HepG2 (cell line): ENCODE measurements around the gene SMARCA2. TPM values are rescaled to one million over a fixed set of nuclear protein-coding genes. Genes with fewer than 3 reads are reported as not detected.

Experiments
- ATAC-seq: fragments of 200-7000 bp; cut with Tn5 transposase; 3 replicates; pipeline ENCODE4 v1.9.1; 2020; ENCODE audit warnings: mild to moderate bottlenecking, moderate library complexity
- BruUV-seq: library from RNA; stranded (reverse); fragments of 400-500 nt; replicated peaks from 2 replicates; lab custom pipeline; 2021; lab: Mats Ljungman, UMichigan
- CTCF ChIA-PET: fragments of 300-600 bp; formaldehyde crosslinking; extraction: SDS; loops from one replicate; lab custom pipeline; 2021; ENCODE audit warnings: low total read pairs, inconsistent platforms, low intra/inter-chr PET ratio; lab: Yijun Ruan, JAX
- POLR2A ChIA-PET: fragments of 350-600 bp; sonication (Branson Sonifier 250); formaldehyde crosslinking; loops from one replicate; lab custom pipeline; 2020; ENCODE audit warnings: antibody characterized with exemption, inconsistent platforms; lab: Yijun Ruan, JAX
- DNase-seq: peaks from one replicate; pipeline ENCODE4 v3.0.0-alpha.2; 2015; ENCODE audit warnings: low spot score
- FAIRE-seq: peaks from 3 replicates; lab custom pipeline; 2011; peaks lifted over from hg19 to GRCh38; lab: Jason Lieb, UNC
- H2AFZ ChIP-seq: one replicate; pipeline ENCODE4 v1.6.1; 2011; ENCODE audit warnings: low read length, inconsistent platforms
- H3K27ac ChIP-seq: fragments of 300-600 bp; 3 replicates; pipeline ENCODE4 v1.8.0; 2011; ENCODE audit warnings: mixed run types, mild to moderate bottlenecking, mixed read lengths, low read length, inconsistent platforms; ENCODE audit not compliant: insufficient read depth; ENCODE audit errors: extremely low read length
- H3K27me3 ChIP-seq, 2 experiments: fragments of 200-600 bp in 1 of 2; 2 replicates in 1 of 2; 3 replicates in 1 of 2; pipeline versions ENCODE4 v1.6.0 to v1.8.0; 2011; ENCODE audit warnings: low read length in 2 of 2, mild to moderate bottlenecking in 2 of 2, moderate library complexity in 2 of 2, inconsistent platforms in 1 of 2; ENCODE audit not compliant: insufficient read depth in 2 of 2, control insufficient read depth in 1 of 2
- H3K36me3 ChIP-seq, 2 experiments: fragments of 200-600 bp in 1 of 2; replicated peaks in 1 of 2; 2 replicates in 1 of 2; 3 replicates in 1 of 2; pipeline versions ENCODE4 v1.5.1 to v1.8.0; 2011; ENCODE audit warnings: low read length in 2 of 2, inconsistent platforms in 1 of 2; ENCODE audit not compliant: insufficient read depth in 2 of 2, control insufficient read depth in 1 of 2
- H3K4me1 ChIP-seq: 2 replicates; pipeline ENCODE4 v1.5.1; 2012; ENCODE audit warnings: low read length, inconsistent platforms; ENCODE audit not compliant: insufficient read depth
- H3K4me2 ChIP-seq: 2 replicates; pipeline ENCODE4 v1.6.0; 2011; ENCODE audit warnings: low read depth, low read length, inconsistent platforms
- H3K4me3 ChIP-seq, 3 experiments: fragments of 200-600 bp in 1 of 3; sonication (generic), shearing (Covaris generic) in 1 of 3; replicated peaks in 1 of 3; 2 replicates each; pipeline ENCODE4 v1.5.1; 2011 to 2016; ENCODE audit warnings: low read length in 3 of 3, inconsistent platforms in 2 of 3, low read depth in 2 of 3, mild to moderate bottlenecking in 2 of 3, control low read depth in 1 of 3, mixed read lengths in 1 of 3; ENCODE audit not compliant: insufficient read depth in 1 of 3
- H3K79me2 ChIP-seq: one replicate; pipeline ENCODE4 v1.6.1; 2011; ENCODE audit warnings: low read length, inconsistent platforms; ENCODE audit not compliant: insufficient read depth
- H3K9ac ChIP-seq: 2 replicates; pipeline ENCODE4 v1.6.0; 2011; ENCODE audit warnings: mild to moderate bottlenecking, low read depth, low read length, inconsistent platforms; ENCODE audit not compliant: insufficient read depth
- H3K9me3 ChIP-seq: 2 replicates; pipeline ENCODE4 v1.5.1; 2012; ENCODE audit warnings: mild to moderate bottlenecking, low read length
- H4K20me1 ChIP-seq: 2 replicates; pipeline ENCODE4 v1.6.0; 2011; ENCODE audit warnings: inconsistent platforms, mild to moderate bottlenecking, low read length, moderate library complexity; ENCODE audit not compliant: insufficient read depth
- ATF4 ChIP-seq, 2 experiments: fragments of 450-650 bp in 1 of 2; sonication (generic) in 1 of 2; formaldehyde crosslinking; IDR thresholded peaks; 2 replicates each; pipeline versions ENCODE4 v1.5.0 to v1.8.0; 2020 to 2022; ENCODE audit warnings: mild to moderate bottlenecking in 1 of 2, missing genetic modification reagents in 1 of 2
- BRCA1 ChIP-seq: sonication (generic); formaldehyde crosslinking; IDR thresholded peaks from 2 replicates; pipeline ENCODE4 v1.4.0; 2020; ENCODE audit warnings: missing genetic modification reagents
- CC2D1A ChIP-seq: sonication (generic); formaldehyde crosslinking; IDR thresholded peaks from 2 replicates; pipeline ENCODE4 v1.8.1; 2023; ENCODE audit warnings: mild to moderate bottlenecking, missing genetic modification reagents
- CEBPG ChIP-seq: IDR thresholded peaks from 2 replicates; pipeline ENCODE4 v1.6.1; 2016
- CSRNP1 ChIP-seq: sonication (generic); formaldehyde crosslinking; IDR thresholded peaks from 2 replicates; pipeline ENCODE4 v1.8.1; 2023; ENCODE audit warnings: mild to moderate bottlenecking, missing genetic modification reagents
- EED ChIP-seq: sonication (generic); formaldehyde crosslinking; IDR thresholded peaks from 2 replicates; pipeline ENCODE4 v1.5.0; 2020; ENCODE audit warnings: mild to moderate bottlenecking, missing genetic modification reagents
- HCFC1 ChIP-seq: fragments of 150-350 bp; IDR thresholded peaks from 2 replicates; pipeline ENCODE4 v1.6.1; 2014; ENCODE audit warnings: low read depth, low read length
- HIVEP1 ChIP-seq: sonication (generic); formaldehyde crosslinking; IDR thresholded peaks from 2 replicates; pipeline ENCODE4 v1.4.0; 2020; ENCODE audit warnings: mild to moderate bottlenecking, missing genetic modification reagents
- HNRNPH1 ChIP-seq: fragments of 200-400 bp; formaldehyde crosslinking; optimal IDR thresholded peaks from 2 replicates; pipeline ENCODE3; 2017; ENCODE audit warnings: mild to moderate bottlenecking, low read depth, low read length
- NAIF1 ChIP-seq: sonication (generic); formaldehyde crosslinking; IDR thresholded peaks from 2 replicates; pipeline ENCODE4 v1.5.0; 2020; ENCODE audit warnings: mild to moderate bottlenecking, missing genetic modification reagents, borderline replicate concordance
- NR0B2 ChIP-seq: sonication (generic); formaldehyde crosslinking; IDR thresholded peaks from 2 replicates; pipeline ENCODE4 v1.4.0; 2020; ENCODE audit warnings: mild to moderate bottlenecking, missing genetic modification reagents
- RBFOX2 ChIP-seq: fragments of 200-400 bp; formaldehyde crosslinking; IDR thresholded peaks from 2 replicates; pipeline ENCODE4 v1.6.1; 2017; ENCODE audit warnings: low read depth, mild to moderate bottlenecking, low read length
- STAG1 ChIP-seq: sonication (generic); formaldehyde crosslinking; IDR thresholded peaks from 2 replicates; pipeline ENCODE4 v1.4.0; 2020; ENCODE audit warnings: missing genetic modification reagents
- USF2 ChIP-seq, 2 experiments: sonication (generic) in 1 of 2; formaldehyde crosslinking in 1 of 2; IDR thresholded peaks; 2 replicates each; pipeline versions ENCODE4 v1.5.1 to v1.6.1; 2011 to 2020; ENCODE audit warnings: borderline replicate concordance in 1 of 2, low read depth in 1 of 2, low read length in 1 of 2, mild to moderate bottlenecking in 1 of 2, missing genetic modification reagents in 1 of 2, moderate library complexity in 1 of 2
- ZBTB38 ChIP-seq: sonication (generic); formaldehyde crosslinking; IDR thresholded peaks from 2 replicates; pipeline ENCODE4 v1.5.1; 2020; ENCODE audit warnings: mild to moderate bottlenecking, missing genetic modification reagents
- ZNF234 ChIP-seq: sonication (generic); formaldehyde crosslinking; conservative IDR thresholded peaks from 2 replicates; pipeline ENCODE4 v1.5.1; 2020; ENCODE audit warnings: mild to moderate bottlenecking, missing genetic modification reagents
- ZNF317 ChIP-seq: sonication (generic); formaldehyde crosslinking; IDR thresholded peaks from 2 replicates; pipeline ENCODE4 v1.5.0; 2020; ENCODE audit warnings: mild to moderate bottlenecking, missing genetic modification reagents
- ZNF644 ChIP-seq: IDR thresholded peaks from 2 replicates; pipeline ENCODE4 v1.6.1; 2016; ENCODE audit warnings: low read depth
- ZSCAN12 ChIP-seq: sonication (generic); formaldehyde crosslinking; IDR thresholded peaks from 2 replicates; pipeline ENCODE4 v1.9.0; 2021; ENCODE audit warnings: mild to moderate bottlenecking, missing genetic modification reagents
- ZSCAN25 ChIP-seq: sonication (generic); formaldehyde crosslinking; IDR thresholded peaks from 2 replicates; pipeline ENCODE4 v1.8.0; 2022; ENCODE audit warnings: mild to moderate bottlenecking, missing genetic modification reagents
- WGBS: methylation state at CpG from one replicate; pipeline ENCODE4 v1.1.6; 2017; ENCODE audit warnings: low lambda C conversion rate; 5-methylcytosine and 5-hydroxymethylcytosine counted together
- in situ Hi-C: cut with HindIII; loops from 2 replicates; pipeline ENCODE4 v1.10.0; 2017; ENCODE audit warnings: low pct_unique_long_range_greater_than_20kb; ENCODE audit not compliant: extremely low pct_ligation_motif_present
- intact Hi-C: fragments of 100-400 bp; cut with micrococcal nuclease; formaldehyde crosslinking; loops from one replicate; pipeline ENCODE4 v1.10.0; 2022; ENCODE audit not compliant: unreplicated experiment
- polyA plus RNA-seq, 8 experiments: library from polyadenylated mRNA; depleted of rRNA in 3 of 8; stranded (reverse) in 7 of 8; unstranded in 1 of 8; fragments of >200 nt; fragmentation: Illumina TruSeq in 4 of 8; extraction: Trizol in 4 of 8; gene quantifications; 2 replicates each; pipeline versions ENCODE4 v1.2.1 to v1.2.3, GENCODE V29; 2011 to 2016; ENCODE audit warnings: low read depth in 4 of 8, missing spikeins in 1 of 8, mixed read lengths in 1 of 8; ENCODE audit not compliant: insufficient read depth in 1 of 8
- total RNA-seq, 5 experiments: library from RNA; depleted of rRNA; stranded (reverse); fragments of >200 nt; fragmentation: Illumina TruSeq; extraction: Trizol; gene quantifications; 2 replicates each; pipeline ENCODE4 v1.2.3, GENCODE V29; 2016; ENCODE audit warnings: low read depth in 1 of 5

Gene SMARCA2
- total and polyA plus RNA-seq, 2 of the 13 experiments (the other 11 are each of a cell fraction or from before 2014, with no cell fraction given) = 22.5 to 23.7 TPM

- ChIA-PET CTCF (no interaction called here), POLR2A (no interaction called here)
- H3K4me2 ChIP-seq = no peak overlapping the region
- no TSS peak for BruUV-seq
- no peak overlapping the region for H2AFZ ChIP-seq
- H3K4me3 ChIP-seq = no peak overlapping the region
- FAIRE-seq (no peak), DNase-seq (no peak), ATAC-seq (0 out of 3 replicates have a peak, but pooled peaks have one; percentile 28)
- intact Hi-C loops (no loop called here), in situ Hi-C loops (no loop called here)
- no peaks in the 10 kb centered on the region for H3K27me3 ChIP-seq
- H3K27ac ChIP-seq = no peak overlapping the region
- H3K9me3 ChIP-seq = no peaks in the 10 kb centered on the region
- 85% methylated on average over 2 of the region's 4 CpGs for WGBS
- H3K79me2 ChIP-seq = no peaks in the 10 kb centered on the region
- no peaks in the 10 kb centered on the region for H3K36me3 ChIP-seq
- H3K9ac ChIP-seq = no peak overlapping the region
- peaks cover 15% of the 10 kb centered on the region for H3K4me1 ChIP-seq
- no peaks in the 10 kb centered on the region for H4K20me1 ChIP-seq
- TF ChIP-seq CEBPG (CRISPR knock-in tag) (peak; percentile 58), ZNF234 (no peak), HCFC1 (no peak), STAG1 (CRISPR knock-in tag) (no peak), CSRNP1 (no peak), ZSCAN25 (CRISPR knock-in tag) (no peak), ATF4 (CRISPR knock-in tag; IDR thresholded peaks at IDR 0.05) (peak in 1 of 2 experiments; percentile 91; a peak in 2 of 4 replicates), HIVEP1 (CRISPR knock-in tag) (no peak), HNRNPH1 (no peak), RBFOX2 (no peak), ZBTB38 (CRISPR knock-in tag) (no peak), ZSCAN12 (CRISPR knock-in tag) (no peak), NAIF1 (CRISPR knock-in tag) (no peak), USF2 (IDR thresholded peaks at IDR 0.05; ENCODE audit: low read depth, low read length) (no peak), USF2 (CRISPR knock-in tag; IDR thresholded peaks at IDR 0.05; ENCODE audit: borderline replicate concordance) (peak; percentile 41; the same call in 1 of the 2 replicates), BRCA1 (CRISPR knock-in tag) (no peak), EED (CRISPR knock-in tag) (no peak), ZNF644 (CRISPR knock-in tag) (peak; percentile 31; the same call in 1 of the 2 replicates), CC2D1A (CRISPR knock-in tag) (no peak), NR0B2 (CRISPR knock-in tag) (no peak), ZNF317 (CRISPR knock-in tag) (no peak)
Measured at GRCh38 chr9:2227144-2227867, 212.2 kb downstream of the SMARCA2 start.
